K562 (cell line): Measurements from ENCODE around the gene WDR46. TPM values are rescaled to one million over a fixed set of nuclear protein-coding genes. Genes with fewer than 3 reads are reported as not detected.

ENCODE experiments used
- DDX20 ChIP-seq: fragments of 450-650 bp; IDR thresholded peaks from 2 replicates; pipeline ENCODE4 v1.6.1; 2016; ENCODE audit warnings: missing genetic modification characterization, low read depth, mild to moderate bottlenecking, missing compliant biosample characterization, moderate library complexity
- EP300 ChIP-seq: IDR thresholded peaks from 2 replicates; pipeline ENCODE4 v1.6.1; 2012; ENCODE audit warnings: low read length, improper control_type of control experiment
- FOXJ3 ChIP-seq: sonication (generic); formaldehyde crosslinking; IDR thresholded peaks from 2 replicates; pipeline ENCODE4 v1.4.0; 2020; ENCODE audit warnings: mild to moderate bottlenecking, missing genetic modification reagents
- GATAD2B ChIP-seq: fragments of 450-650 bp; IDR thresholded peaks from 2 replicates; pipeline ENCODE4 v1.6.1; 2017; ENCODE audit warnings: mild to moderate bottlenecking, borderline replicate concordance
- HDGF ChIP-seq: fragments of 450-650 bp; IDR thresholded peaks from 2 replicates; pipeline ENCODE4 v1.6.1; 2016
- RB1 ChIP-seq: fragments of 450-650 bp; IDR thresholded peaks from 2 replicates; pipeline ENCODE4 v1.6.1; 2017; ENCODE audit warnings: low read depth, mild to moderate bottlenecking
- SRSF7 ChIP-seq: fragments of 200-400 bp; formaldehyde crosslinking; optimal IDR thresholded peaks from 2 replicates; pipeline ENCODE3; 2017; ENCODE audit warnings: mild to moderate bottlenecking, low read depth, low read length
- ZBTB8A ChIP-seq: fragments of 450-650 bp; IDR thresholded peaks from 2 replicates; pipeline ENCODE4 v1.6.1; 2018; ENCODE audit warnings: mild to moderate bottlenecking, moderate library complexity; ENCODE audit not compliant: partially characterized antibody
- ZNF197 ChIP-seq: fragments of 200-800 bp; sonication (Bioruptor generic); IDR thresholded peaks from 2 replicates; pipeline ENCODE4 v1.6.1; 2016; ENCODE audit warnings: low read depth, missing genetic modification characterization, missing compliant biosample characterization
- ZNF699 ChIP-seq: fragments of 250-450 bp; sonication (Bioruptor Pico); IDR thresholded peaks from 2 replicates; pipeline ENCODE4 v1.8.0; 2021; ENCODE audit warnings: mild to moderate bottlenecking, moderate library complexity; ENCODE audit not compliant: insufficient replicate concordance
- polyA plus RNA-seq, 8 experiments: library from polyadenylated mRNA; depleted of rRNA in 4 of 8; stranded (reverse) in 5 of 8; unstranded in 3 of 8; fragments of >200 nt; fragmentation: Nextera tagmentation in 2 of 8; fragmentation: Illumina TruSeq in 1 of 8; extraction: Ambion mirVana in 2 of 8; extraction: Trizol in 1 of 8; gene quantifications; 2 replicates each; pipeline versions ENCODE4 v1.2.1 to v1.2.3, GENCODE V29; 2011 to 2014; ENCODE audit warnings: inconsistent platforms in 1 of 8, missing spikeins in 1 of 8
- total RNA-seq, 7 experiments: library from RNA; depleted of rRNA in 6 of 7; stranded (reverse); fragments of >200 nt in 6 of 7; fragmentation: Illumina TruSeq in 2 of 7; extraction: Trizol in 2 of 7; gene quantifications; 2 replicates each; pipeline versions ENCODE4 v1.2.1 to v1.2.3, GENCODE V29; 2011 to 2021; ENCODE audit warnings: low replicate concordance in 1 of 7
- TF ChIP-seq, protein P1 (sequence below): fragments of 450-650 bp; IDR thresholded peaks from 2 replicates; pipeline ENCODE4 v1.6.1; 2016; ENCODE audit warnings: low read depth
- TF ChIP-seq, protein P2 (sequence below): sonication (generic); formaldehyde crosslinking; IDR thresholded peaks from 2 replicates; pipeline ENCODE4 v1.8.0; 2023; ENCODE audit warnings: missing genetic modification reagents, mild to moderate bottlenecking, borderline replicate concordance
- TF ChIP-seq, protein P3 (sequence below): fragments of 450-650 bp; IDR thresholded peaks from one replicate; pipeline ENCODE4 v1.6.1; 2018; ENCODE audit warnings: mild to moderate bottlenecking, moderate library complexity; ENCODE audit not compliant: partially characterized antibody

The WDR46 gene
- total and polyA plus RNA-seq, 9 of the 15 experiments (the other 6 are each of a cell fraction or from before 2014, with no cell fraction given): 8.9 to 146 (median 93.1) TPM

DNA sequence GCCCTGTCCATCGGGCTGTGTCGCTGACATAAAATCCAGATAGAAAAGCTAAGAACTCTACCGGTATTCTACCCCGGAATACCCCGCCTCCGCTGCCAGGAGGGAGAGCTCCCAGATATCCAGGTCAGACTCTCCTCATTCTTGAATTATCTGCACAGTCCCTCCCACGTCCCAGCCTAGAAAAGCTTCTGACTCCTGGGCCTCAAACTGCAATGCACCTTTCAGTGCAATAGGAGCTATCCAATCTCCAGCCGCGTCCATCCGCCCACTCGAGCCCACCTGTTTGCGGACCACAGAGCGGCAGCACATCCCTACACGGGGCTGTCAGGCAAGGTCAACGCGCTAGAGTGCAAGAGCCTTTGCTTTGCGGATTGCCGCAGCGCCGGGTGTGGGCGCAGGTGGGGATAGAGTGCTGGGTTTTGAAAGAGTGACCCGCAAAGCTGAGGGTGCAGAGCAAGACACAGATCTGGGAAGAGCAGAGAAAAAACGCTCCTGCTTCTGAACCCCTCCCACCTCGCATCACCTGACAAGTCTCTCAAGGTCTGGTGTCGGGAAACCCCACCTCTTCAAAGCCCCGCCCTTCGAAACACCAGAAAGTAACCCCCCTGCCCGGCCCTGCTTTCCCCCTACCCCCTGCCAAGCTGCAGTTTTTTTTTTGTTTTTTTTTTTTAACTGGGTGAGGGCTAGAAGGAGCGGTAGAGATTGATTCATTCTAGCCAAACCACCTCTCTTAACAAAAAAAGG lies 23.5 kb upstream of the WDR46 start (continued):
- TF ChIP-seq, protein P1, sequence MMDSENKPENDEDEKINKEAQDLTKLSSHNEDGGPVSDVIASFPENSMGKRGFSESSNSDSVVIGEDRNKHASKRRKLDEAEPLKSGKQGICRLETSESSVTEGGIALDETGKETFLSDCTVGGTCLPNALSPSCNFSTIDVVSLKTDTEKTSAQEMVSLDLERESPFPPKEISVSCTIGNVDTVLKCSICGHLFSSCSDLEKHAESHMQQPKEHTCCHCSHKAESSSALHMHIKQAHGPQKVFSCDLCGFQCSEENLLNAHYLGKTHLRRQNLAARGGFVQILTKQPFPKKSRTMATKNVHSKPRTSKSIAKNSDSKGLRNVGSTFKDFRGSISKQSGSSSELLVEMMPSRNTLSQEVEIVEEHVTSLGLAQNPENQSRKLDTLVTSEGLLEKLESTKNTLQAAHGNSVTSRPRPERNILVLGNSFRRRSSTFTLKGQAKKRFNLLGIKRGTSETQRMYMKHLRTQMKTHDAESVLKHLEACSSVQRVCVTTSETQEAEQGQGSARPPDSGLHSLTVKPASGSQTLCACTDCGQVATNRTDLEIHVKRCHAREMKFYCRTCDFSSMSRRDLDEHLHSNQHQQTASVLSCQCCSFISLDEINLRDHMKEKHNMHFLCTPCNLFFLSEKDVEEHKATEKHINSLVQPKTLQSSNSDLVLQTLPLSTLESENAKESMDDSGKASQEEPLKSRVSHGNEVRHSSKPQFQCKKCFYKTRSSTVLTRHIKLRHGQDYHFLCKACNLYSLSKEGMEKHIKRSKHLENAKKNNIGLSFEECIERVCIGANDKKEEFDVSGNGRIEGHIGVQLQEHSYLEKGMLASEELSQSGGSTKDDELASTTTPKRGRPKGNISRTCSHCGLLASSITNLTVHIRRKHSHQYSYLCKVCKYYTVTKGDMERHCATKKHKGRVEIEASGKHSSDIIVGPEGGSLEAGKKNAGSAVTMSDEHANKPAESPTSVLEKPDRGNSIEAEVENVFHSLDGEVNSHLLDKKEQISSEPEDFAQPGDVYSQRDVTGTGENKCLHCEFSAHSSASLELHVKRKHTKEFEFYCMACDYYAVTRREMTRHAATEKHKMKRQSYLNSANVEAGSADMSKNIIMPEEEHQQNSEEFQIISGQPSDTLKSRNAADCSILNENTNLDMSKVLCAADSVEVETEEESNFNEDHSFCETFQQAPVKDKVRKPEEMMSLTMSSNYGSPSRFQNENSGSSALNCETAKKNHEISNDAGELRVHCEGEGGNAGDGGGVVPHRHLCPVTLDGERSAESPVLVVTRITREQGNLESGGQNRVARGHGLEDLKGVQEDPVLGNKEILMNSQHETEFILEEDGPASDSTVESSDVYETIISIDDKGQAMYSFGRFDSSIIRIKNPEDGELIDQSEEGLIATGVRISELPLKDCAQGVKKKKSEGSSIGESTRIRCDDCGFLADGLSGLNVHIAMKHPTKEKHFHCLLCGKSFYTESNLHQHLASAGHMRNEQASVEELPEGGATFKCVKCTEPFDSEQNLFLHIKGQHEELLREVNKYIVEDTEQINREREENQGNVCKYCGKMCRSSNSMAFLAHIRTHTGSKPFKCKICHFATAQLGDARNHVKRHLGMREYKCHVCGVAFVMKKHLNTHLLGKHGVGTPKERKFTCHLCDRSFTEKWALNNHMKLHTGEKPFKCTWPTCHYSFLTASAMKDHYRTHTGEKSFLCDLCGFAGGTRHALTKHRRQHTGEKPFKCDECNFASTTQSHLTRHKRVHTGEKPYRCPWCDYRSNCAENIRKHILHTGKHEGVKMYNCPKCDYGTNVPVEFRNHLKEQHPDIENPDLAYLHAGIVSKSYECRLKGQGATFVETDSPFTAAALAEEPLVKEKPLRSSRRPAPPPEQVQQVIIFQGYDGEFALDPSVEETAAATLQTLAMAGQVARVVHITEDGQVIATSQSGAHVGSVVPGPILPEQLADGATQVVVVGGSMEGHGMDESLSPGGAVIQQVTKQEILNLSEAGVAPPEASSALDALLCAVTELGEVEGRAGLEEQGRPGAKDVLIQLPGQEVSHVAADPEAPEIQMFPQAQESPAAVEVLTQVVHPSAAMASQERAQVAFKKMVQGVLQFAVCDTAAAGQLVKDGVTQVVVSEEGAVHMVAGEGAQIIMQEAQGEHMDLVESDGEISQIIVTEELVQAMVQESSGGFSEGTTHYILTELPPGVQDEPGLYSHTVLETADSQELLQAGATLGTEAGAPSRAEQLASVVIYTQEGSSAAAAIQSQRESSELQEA: no peak
- TF ChIP-seq ZNF699 (CRISPR knock-in tag) (no peak), RB1 (peak; percentile 54; the same call in 1 of the 2 replicates), EP300 (no peak), HDGF (no peak), GATAD2B (no peak), ZBTB8A (no peak), DDX20 (tag) (no peak), ZNF197 (no peak), FOXJ3 (no peak), SRSF7 (no peak)
- TF ChIP-seq, protein P2, sequence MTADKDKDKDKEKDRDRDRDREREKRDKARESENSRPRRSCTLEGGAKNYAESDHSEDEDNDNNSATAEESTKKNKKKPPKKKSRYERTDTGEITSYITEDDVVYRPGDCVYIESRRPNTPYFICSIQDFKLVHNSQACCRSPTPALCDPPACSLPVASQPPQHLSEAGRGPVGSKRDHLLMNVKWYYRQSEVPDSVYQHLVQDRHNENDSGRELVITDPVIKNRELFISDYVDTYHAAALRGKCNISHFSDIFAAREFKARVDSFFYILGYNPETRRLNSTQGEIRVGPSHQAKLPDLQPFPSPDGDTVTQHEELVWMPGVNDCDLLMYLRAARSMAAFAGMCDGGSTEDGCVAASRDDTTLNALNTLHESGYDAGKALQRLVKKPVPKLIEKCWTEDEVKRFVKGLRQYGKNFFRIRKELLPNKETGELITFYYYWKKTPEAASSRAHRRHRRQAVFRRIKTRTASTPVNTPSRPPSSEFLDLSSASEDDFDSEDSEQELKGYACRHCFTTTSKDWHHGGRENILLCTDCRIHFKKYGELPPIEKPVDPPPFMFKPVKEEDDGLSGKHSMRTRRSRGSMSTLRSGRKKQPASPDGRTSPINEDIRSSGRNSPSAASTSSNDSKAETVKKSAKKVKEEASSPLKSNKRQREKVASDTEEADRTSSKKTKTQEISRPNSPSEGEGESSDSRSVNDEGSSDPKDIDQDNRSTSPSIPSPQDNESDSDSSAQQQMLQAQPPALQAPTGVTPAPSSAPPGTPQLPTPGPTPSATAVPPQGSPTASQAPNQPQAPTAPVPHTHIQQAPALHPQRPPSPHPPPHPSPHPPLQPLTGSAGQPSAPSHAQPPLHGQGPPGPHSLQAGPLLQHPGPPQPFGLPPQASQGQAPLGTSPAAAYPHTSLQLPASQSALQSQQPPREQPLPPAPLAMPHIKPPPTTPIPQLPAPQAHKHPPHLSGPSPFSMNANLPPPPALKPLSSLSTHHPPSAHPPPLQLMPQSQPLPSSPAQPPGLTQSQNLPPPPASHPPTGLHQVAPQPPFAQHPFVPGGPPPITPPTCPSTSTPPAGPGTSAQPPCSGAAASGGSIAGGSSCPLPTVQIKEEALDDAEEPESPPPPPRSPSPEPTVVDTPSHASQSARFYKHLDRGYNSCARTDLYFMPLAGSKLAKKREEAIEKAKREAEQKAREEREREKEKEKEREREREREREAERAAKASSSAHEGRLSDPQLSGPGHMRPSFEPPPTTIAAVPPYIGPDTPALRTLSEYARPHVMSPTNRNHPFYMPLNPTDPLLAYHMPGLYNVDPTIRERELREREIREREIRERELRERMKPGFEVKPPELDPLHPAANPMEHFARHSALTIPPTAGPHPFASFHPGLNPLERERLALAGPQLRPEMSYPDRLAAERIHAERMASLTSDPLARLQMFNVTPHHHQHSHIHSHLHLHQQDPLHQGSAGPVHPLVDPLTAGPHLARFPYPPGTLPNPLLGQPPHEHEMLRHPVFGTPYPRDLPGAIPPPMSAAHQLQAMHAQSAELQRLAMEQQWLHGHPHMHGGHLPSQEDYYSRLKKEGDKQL (CRISPR knock-in tag): no peak
- TF ChIP-seq, protein P3, sequence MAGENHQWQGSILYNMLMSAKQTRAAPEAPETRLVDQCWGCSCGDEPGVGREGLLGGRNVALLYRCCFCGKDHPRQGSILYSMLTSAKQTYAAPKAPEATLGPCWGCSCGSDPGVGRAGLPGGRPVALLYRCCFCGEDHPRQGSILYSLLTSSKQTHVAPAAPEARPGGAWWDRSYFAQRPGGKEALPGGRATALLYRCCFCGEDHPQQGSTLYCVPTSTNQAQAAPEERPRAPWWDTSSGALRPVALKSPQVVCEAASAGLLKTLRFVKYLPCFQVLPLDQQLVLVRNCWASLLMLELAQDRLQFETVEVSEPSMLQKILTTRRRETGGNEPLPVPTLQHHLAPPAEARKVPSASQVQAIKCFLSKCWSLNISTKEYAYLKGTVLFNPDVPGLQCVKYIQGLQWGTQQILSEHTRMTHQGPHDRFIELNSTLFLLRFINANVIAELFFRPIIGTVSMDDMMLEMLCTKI: no peak
